Ureter (tissue), 1 donor: ENCODE results near the gene KCNK18. TPM values are rescaled to one million over a fixed set of nuclear protein-coding genes. Genes with fewer than 3 reads are reported as not detected.

ENCODE experiments used
- DNase-seq: peaks from one replicate; pipeline ENCODE4 v3.0.0-alpha.2; 2020; ENCODE audit warnings: low spot score
- total RNA-seq: library from RNA; stranded (reverse); gene quantifications from one replicate; pipeline ENCODE4 v1.2.4, GENCODE V29; 2023
- donor health status: DM: yes; HTN: yes; CAD: no.

The KCNK18 gene
- total RNA-seq, 1 donor from 2014 or later, result not detected

DNA sequence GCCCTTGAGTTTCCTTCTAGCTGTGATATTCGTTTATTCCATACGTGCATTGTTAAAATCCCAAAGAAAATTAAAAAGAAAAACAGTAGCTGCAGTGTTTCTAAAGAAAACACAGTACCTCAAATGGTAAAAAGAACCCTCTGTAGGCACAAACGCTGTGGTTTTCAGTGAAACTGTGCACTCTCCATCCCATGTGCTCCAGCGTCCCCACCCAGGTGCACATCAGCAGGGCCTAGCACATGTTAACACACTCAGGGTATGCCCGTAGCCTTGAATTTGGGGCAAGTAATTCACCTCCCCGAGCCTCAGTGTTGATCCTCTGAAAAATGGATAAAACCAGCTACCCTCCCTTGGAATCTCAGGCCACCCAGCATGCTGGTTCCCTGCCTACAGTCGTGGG, 53.1 kb downstream of the KCNK18 start:
- no peak for DNase-seq

DNA sequence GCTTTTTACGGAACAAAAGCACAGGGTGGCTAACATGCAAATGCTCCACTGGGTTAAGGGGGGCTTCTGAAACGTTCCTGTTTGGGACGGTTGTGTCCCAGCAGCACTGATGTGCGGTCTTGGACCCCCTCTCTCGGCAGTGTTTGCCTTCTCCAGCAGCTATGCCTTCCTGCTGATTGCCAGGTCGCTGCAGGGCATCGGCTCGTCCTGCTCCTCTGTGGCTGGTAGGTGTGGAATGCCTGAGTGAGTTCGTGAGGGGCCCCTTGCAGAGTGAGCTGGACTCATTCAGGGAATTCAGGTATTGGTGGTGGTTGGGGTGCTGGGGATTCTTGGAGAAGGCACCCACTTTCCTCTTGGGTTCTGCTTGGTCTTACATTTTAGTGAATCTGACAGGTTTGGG, 56.6 kb downstream of the KCNK18 start:
- DNase-seq, result peak; percentile 23

DNA sequence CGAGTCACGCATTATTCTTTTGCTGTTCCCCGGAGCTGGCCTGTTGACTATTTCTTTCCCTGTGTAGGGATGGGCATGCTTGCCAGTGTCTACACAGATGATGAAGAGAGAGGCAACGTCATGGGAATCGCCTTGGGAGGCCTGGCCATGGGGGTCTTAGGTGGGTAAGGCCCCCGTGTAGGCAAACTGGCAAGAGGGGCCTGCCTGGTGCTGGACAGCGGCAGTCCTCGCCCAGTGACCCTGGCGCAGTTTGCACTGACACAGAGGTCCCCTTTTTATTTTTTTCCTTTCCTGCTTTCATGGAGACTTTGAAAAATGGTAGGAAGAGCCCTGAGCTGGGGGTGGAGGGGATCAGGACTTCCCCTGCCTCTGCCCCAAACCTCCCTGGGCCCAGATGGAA, 57.0 kb downstream of the KCNK18 start:
- DNase-seq, result peak; percentile 38

DNA sequence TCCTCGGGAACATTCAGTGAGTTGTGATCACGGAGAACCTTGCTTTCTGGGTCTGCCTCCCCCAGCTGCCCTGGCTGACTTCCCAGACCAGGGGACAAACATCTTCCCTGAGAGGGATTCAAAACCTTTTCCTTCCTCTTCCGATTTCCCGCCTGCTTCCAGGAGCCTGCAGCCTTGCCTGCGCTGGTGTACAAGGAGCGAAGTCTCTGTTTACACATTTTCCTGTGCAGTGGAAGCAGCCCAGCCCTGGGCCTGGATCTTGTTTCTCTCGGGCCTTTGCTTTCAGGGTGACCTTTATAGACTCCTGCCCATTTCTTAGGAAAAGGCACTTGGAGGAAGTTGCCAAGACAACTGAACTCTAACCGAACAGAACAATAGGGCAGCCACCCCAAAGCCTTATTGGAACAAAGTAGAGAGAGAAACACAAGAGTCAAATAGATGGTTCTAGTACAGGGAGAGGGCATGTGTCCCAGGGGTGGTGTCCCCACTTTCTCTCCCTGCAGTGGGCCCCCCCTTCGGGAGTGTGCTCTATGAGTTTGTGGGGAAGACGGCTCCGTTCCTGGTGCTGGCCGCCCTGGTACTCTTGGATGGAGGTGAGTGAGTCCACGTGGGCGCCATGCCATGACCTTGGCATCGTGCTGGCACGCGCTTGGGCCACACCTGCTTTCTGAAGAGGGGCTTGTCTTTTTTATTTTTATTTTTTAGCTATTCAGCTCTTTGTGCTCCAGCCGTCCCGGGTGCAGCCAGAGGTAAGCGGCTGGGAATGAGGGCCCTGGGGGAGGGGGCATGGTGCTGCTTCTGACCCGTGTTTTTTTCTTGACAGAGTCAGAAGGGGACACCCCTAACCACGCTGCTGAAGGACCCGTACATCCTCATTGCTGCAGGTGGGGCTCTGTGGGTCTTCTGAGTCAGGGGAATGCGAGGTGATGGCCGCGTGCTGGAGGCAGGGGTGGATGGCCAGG, 57.8 kb downstream of the KCNK18 start:
- peak; percentile 39 for DNase-seq

DNA sequence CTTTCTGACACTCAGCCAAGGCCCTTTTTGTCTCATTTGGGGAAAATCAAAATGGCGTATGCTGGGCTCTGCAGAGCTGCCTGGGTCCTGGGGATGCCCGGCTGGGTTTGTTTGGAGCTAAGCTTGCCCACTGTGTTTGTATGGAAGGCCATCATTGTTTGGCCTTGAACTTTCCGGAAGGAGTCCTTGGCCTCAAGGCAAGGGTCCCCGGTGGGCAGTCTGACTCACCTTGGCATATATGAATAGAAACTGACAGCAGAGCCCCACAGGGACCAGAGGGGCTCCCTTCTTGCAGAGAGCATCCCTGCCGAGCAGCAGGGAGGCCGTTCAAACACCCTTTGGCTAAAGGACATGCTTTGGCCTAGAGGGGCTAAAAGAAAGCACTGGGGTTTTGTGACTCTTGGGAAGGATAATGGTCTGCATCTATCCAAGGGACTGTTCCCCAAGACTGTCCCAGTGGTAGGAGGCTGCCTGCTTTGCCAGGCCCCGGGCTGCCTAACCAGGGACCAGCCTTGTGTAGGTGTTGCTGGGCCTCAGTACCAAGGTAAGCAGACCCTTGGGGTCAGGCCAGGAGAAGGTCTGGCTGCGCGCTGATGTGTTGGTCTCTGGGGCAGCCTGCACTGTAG, 58.7 kb downstream of the KCNK18 start:
- no peak for DNase-seq

DNA sequence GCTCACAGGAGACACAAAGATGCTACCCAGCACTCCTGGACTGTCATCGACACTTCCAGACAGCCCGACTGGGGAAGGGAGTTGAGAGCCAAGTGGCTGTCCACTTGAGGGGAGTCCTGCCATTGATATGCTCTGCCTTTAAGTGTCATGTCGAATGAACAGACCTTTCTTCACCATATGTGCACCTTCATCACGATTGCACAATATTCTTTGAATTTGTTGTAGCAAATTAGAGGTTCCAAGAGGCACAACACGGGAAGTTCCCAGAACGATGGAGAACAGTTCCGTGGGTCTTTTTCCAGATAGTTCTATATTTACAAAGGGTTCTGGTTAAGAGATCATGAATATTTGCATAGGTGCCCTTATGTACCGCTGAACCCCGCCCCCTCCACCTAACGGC, 59.6 kb downstream of the KCNK18 start:
- no peak for DNase-seq

DNA sequence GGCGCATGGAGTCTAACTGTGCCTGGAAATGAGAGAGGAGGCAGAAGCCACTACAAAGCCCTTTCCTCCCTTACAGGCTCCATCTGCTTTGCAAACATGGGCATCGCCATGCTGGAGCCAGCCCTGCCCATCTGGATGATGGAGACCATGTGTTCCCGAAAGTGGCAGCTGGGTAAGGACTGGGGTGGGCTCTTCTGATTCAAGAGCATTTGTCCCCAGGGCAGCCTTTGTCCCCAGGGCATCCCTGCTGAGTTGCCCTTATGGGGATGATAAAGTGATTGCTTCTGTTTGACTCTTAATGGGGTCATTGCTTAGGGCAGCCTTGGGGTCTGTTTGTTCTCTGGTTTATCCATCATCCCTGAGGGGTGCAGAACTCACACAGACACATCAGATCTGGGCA, 60.4 kb downstream of the KCNK18 start:
- DNase-seq, result no peak

DNA sequence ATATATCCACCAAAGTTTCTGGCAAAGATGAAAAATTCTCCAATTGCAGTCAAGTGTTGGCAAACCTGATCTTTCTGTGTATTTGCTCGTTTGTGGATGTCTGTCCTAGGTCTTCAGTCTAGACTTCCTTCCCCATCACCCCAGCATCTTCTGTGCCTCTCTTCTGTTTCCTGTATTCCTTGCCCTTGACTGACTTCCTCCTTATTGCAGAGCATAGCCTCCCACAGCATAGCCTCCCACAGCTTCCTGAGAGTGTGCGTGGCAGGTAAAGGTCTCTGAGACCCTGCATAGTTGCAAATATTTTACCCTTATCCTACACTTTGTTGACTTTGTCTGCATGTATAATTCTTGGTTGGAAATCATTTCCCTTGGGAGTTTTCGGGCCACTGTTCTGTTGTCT, 62.0 kb downstream of the KCNK18 start:
- DNase-seq, result no peak

Other genes with a start within 250 kb of the KCNK18 start
- 17.1 TPM for gene SHTN1, start 192.3 kb upstream of the KCNK18 start, total RNA-seq
- gene VAX1, start 59.2 kb upstream of the KCNK18 start, total RNA-seq, result not detected
- 2.1 TPM for gene SLC18A2, start 43.6 kb downstream of the KCNK18 start, total RNA-seq
- 40.8 TPM for gene PDZD8, start 178.0 kb downstream of the KCNK18 start, total RNA-seq